Psoas muscle (tissue), 8 donors: ENCODE data around the gene KIF13A. TPM values are rescaled to one million over a fixed set of nuclear protein-coding genes. Genes with fewer than 3 reads are reported as not detected.
"Not testable (repeated sequence)": the region's sequence is repeated elsewhere in the genome, so short reads cannot be mapped to it uniquely, and the experiment has no call there.

ENCODE experiments used
- ATAC-seq, 4 donors: fragments of 200-7000 bp; cut with Tn5 transposase; one replicate each; pipeline ENCODE4 v1.9.1; 2020; ENCODE audit warnings: moderate library complexity in 3 of 4, mild to moderate bottlenecking in 2 of 4
- DNase-seq, 2 donors: peaks; one replicate each; pipeline ENCODE4 v3.0.0-alpha.2; 2020
- H3K27ac ChIP-seq: fragments of 200-600 bp; one replicate; pipeline ENCODE4 v1.8.0; 2022
- H3K27me3 ChIP-seq, 3 donors: fragments of 200-600 bp in 1 of 3; one replicate each; pipeline versions ENCODE4 v1.6.1 to v1.8.0; 2013 to 2022; ENCODE audit warnings: low read length in 2 of 3, mild to moderate bottlenecking in 2 of 3, moderate library complexity in 1 of 3; ENCODE audit not compliant: insufficient read depth in 3 of 3
- H3K36me3 ChIP-seq, 2 donors: fragments of 200-600 bp in 1 of 2; one replicate each; pipeline versions ENCODE4 v1.6.1 to v1.8.0; 2013 to 2022; ENCODE audit warnings: low read depth in 1 of 2, mild to moderate bottlenecking in 1 of 2, moderate library complexity in 1 of 2; ENCODE audit not compliant: insufficient read depth in 1 of 2
- H3K4me1 ChIP-seq: fragments of 200-600 bp; one replicate; pipeline ENCODE4 v1.8.0; 2022
- H3K4me3 ChIP-seq: fragments of 200-600 bp; one replicate; pipeline ENCODE4 v1.8.0; 2022; ENCODE audit warnings: mild to moderate bottlenecking
- H3K9me3 ChIP-seq: fragments of 200-600 bp; one replicate; pipeline ENCODE4 v1.8.0; 2022
- CTCF ChIP-seq: fragments of 200-600 bp; IDR thresholded peaks from one replicate; pipeline ENCODE4 v1.8.0; 2022; ENCODE audit warnings: antibody characterized with exemption
- WGBS, 3 donors: extraction: QIAGEN DNeasy Blood & Tissue Kit; methylation state at CpG; one replicate each; pipeline versions ENCODE4 v1.1.6 to v1.1.7; 2013; 5-methylcytosine and 5-hydroxymethylcytosine counted together
- intact Hi-C, 2 donors: fragments of 100-400 bp; cut with DNase I; formaldehyde crosslinking; loops; one replicate each; pipeline versions ENCODE4 v1.11.0 to v1.14.2; 2022
- polyA plus RNA-seq, 3 donors: library from polyadenylated mRNA; stranded (reverse); fragments of 200-250 nt; gene quantifications; one replicate each; pipeline ENCODE4 v1.2.3, GENCODE V29; 2013
- total RNA-seq, 4 donors: library from RNA; stranded (reverse); fragmentation: NEBNext Ultra II Directional in 2 of 4; extraction: Animal tissue kit (Norgen Biotek cat#: 25700) in 2 of 4; gene quantifications; one replicate each; pipeline versions ENCODE4 v1.2.1 to v1.2.4, GENCODE V29; 2021 to 2023
- donor health status: healthy with polysubstance abuse.
- donor health status: DM: no; HTN: no; CAD: no; lungs with moderate emphysema.
- donor health status: Bipolar disorder and iron deficiency.
- donor health status: healthy.
- donor health status: DM: yes; HTN: yes; CAD: no.
- donor health status: DM: no; HTN: no; CAD: no.
- donor health status: DM: no; HTN: no; CAD: no.
- donor health status: DM: yes; HTN: yes; CAD: no.

KIF13A gene
- total and polyA plus RNA-seq, 7 donors, result 17.0 to 80.2 (median 70.4) TPM

GRCh38 chr6:17980329-17980728 is 7.1 kb downstream of the KIF13A start:
- Histone ChIP-seq H3K4me3 (no peak overlapping the region), H3K4me1 (peaks cover 50% of the 10 kb centered on the region), H3K9me3 (no peaks in the 10 kb centered on the region), H3K36me3 (no peaks in the 10 kb centered on the region), H3K27me3 (no peaks in the 10 kb centered on the region), H3K27ac (peak overlapping the region; percentile 53)
- no peak for DNase-seq
- no peak for TF ChIP-seq CTCF
- intact Hi-C loops, result loop anchor here in 1 of 2 donors (10.0 kb wide), 1 partner anchor 116 kb away; no protein-coding TSS in a partner anchor
- no peak for ATAC-seq
- 67 to 84% (median 67%) methylated on average over 4 of the region's 4 CpGs for WGBS, 3 donors

- Histone ChIP-seq H3K4me3 (no peak overlapping the region), H3K4me1 (peaks cover 56% of the 10 kb centered on the region)
- intact Hi-C loops, result no loop called here
These were observed 8.0 kb downstream of the KIF13A start for GRCh38 chr6:17979479-17979878.

GRCh38 chr6:17976258-17976657 is 11.2 kb downstream of the KIF13A start:
- H3K4me1 ChIP-seq, result peaks cover 73% of the 10 kb centered on the region
- H3K36me3 ChIP-seq, H3K9me3 ChIP-seq, H3K27ac ChIP-seq, DNase-seq, ATAC-seq, H3K27me3 ChIP-seq, intact Hi-C loops, H3K4me3 ChIP-seq: not testable (repeated sequence)
- 97 to 99% (median 97%) methylated on average over 16 to 36 of the region's 36 CpGs for WGBS, 3 donors

More at GRCh38 chr6:17979479-17979878, 8.0 kb downstream of the KIF13A start:
- no peak for ATAC-seq
- no peak for TF ChIP-seq CTCF
- H3K9me3 ChIP-seq, result no peaks in the 10 kb centered on the region
- no peaks in the 10 kb centered on the region for H3K36me3 ChIP-seq
- DNase-seq, result no peak
- H3K27me3 ChIP-seq, result no peaks in the 10 kb centered on the region
- H3K27ac ChIP-seq, result peak overlapping the region; percentile 53

GRCh38 chr6:17974570-17975368 is 12.7 kb downstream of the KIF13A start:
- no peak for DNase-seq
- 46 to 60% (median 48%) methylated on average over 5 of the region's 5 CpGs for WGBS, 3 donors
- no peak for TF ChIP-seq CTCF
- Histone ChIP-seq H3K36me3 (no peaks in the 10 kb centered on the region), H3K9me3 (no peaks in the 10 kb centered on the region), H3K27me3 (no peaks in the 10 kb centered on the region), H3K4me1 (peaks cover 68% of the 10 kb centered on the region), H3K27ac (peak overlapping the region; percentile 42), H3K4me3 (peak overlapping the region; percentile 15)
- intact Hi-C loops, result no loop called here
- ATAC-seq, result peak in 2 of 4 donors; percentile 41 to 72

GRCh38 chr6:17972978-17973622 is 14.3 kb downstream of the KIF13A start:
- no peaks in the 10 kb centered on the region for H3K27me3 ChIP-seq
- WGBS, 3 donors, result 24 to 31% (median 29%) methylated on average over 5 of the region's 5 CpGs
- H3K27ac ChIP-seq, result peak overlapping the region; percentile 3
- intact Hi-C loops, result no loop called here
- no peaks in the 10 kb centered on the region for H3K9me3 ChIP-seq
- DNase-seq, result no peak
- TF ChIP-seq CTCF, result no peak
- ATAC-seq, result no peak
- H3K36me3 ChIP-seq, result no peaks in the 10 kb centered on the region
- no peak overlapping the region for H3K4me3 ChIP-seq
- H3K4me1 ChIP-seq, result peaks cover 70% of the 10 kb centered on the region
